CD8-positive, alpha-beta memory T cell (primary cell): ENCODE data around the gene LRCH1. TPM values are rescaled to one million over a fixed set of nuclear protein-coding genes. Genes with fewer than 3 reads are reported as not detected.

ENCODE experiments used
- CTCF ChIA-PET: fragments of 350-600 bp; sonication (Branson Sonifier 250); formaldehyde crosslinking; loops from one replicate; lab custom pipeline; 2021; ENCODE audit warnings: antibody characterized with exemption; lab: Charles Lee
- POLR2A ChIA-PET: fragments of 350-600 bp; sonication (Branson Sonifier 250); formaldehyde crosslinking; loops from one replicate; lab custom pipeline; 2021; ENCODE audit warnings: antibody characterized with exemption; lab: Charles Lee
- DNase-seq, 5 donors: peaks; one replicate each; pipeline versions ENCODE4 v3.0.0 to v3.0.0-alpha.2; 2020 to 2022; ENCODE audit warnings: mixed read lengths in 1 of 5
- H3K27ac ChIP-seq: one replicate; pipeline ENCODE4 v1.7.0; 2013; ENCODE audit warnings: low read depth, mild to moderate bottlenecking, low read length, moderate library complexity
- H3K27me3 ChIP-seq: 2 replicates; pipeline ENCODE4 v1.7.0; 2013; ENCODE audit warnings: low read length, mild to moderate bottlenecking; ENCODE audit not compliant: insufficient read depth, poor library complexity, severe bottlenecking
- H3K36me3 ChIP-seq: 2 replicates; pipeline ENCODE4 v1.7.0; 2013; ENCODE audit warnings: mild to moderate bottlenecking, low read length, moderate library complexity; ENCODE audit not compliant: insufficient read depth
- H3K4me1 ChIP-seq: 2 replicates; pipeline ENCODE4 v1.7.0; 2013; ENCODE audit warnings: mild to moderate bottlenecking, low read length, moderate library complexity; ENCODE audit not compliant: insufficient read depth
- H3K4me3 ChIP-seq: 2 replicates; pipeline ENCODE4 v1.7.0; 2013; ENCODE audit warnings: mild to moderate bottlenecking, low read length
- H3K9me3 ChIP-seq: 2 replicates; pipeline ENCODE4 v1.7.0; 2013; ENCODE audit warnings: mild to moderate bottlenecking, low read length
- H3K27ac Mint-ChIP-seq, 8 donors: one replicate each; pipeline ENCODE4 v1.8.0; 2020 to 2021; ENCODE audit warnings: mixed read lengths in 8 of 8, mild to moderate bottlenecking in 6 of 8, inconsistent platforms in 3 of 8, moderate library complexity in 3 of 8
- H3K27me3 Mint-ChIP-seq, 2 donors: one replicate each; pipeline ENCODE4 v1.8.0; 2020 to 2021; ENCODE audit warnings: mixed read lengths in 2 of 2, mild to moderate bottlenecking in 1 of 2, moderate library complexity in 1 of 2
- H3K36me3 Mint-ChIP-seq, 3 donors: one replicate each; pipeline ENCODE4 v1.8.0; 2020 to 2021; ENCODE audit warnings: mixed read lengths in 3 of 3, inconsistent platforms in 1 of 3, mild to moderate bottlenecking in 1 of 3
- H3K4me1 Mint-ChIP-seq, 3 donors: one replicate each; pipeline ENCODE4 v1.8.0; 2020 to 2021; ENCODE audit warnings: mixed read lengths in 3 of 3, inconsistent platforms in 1 of 3, mild to moderate bottlenecking in 1 of 3
- H3K4me3 Mint-ChIP-seq, 7 donors: one replicate each; pipeline ENCODE4 v1.8.0; 2020 to 2021; ENCODE audit warnings: mixed read lengths in 7 of 7, mild to moderate bottlenecking in 6 of 7, moderate library complexity in 4 of 7, inconsistent platforms in 2 of 7
- H3K9me3 Mint-ChIP-seq, 5 donors: one replicate each; pipeline ENCODE4 v1.8.0; 2020 to 2022; ENCODE audit warnings: mixed read lengths in 5 of 5, mild to moderate bottlenecking in 3 of 5, moderate library complexity in 2 of 5, inconsistent platforms in 1 of 5
- polyA plus RNA-seq: library from polyadenylated mRNA; unstranded; fragments of 300-500 nt; fragmentation: Illumina TruSeq; gene quantifications from one replicate; pipeline ENCODE4 v1.2.3, GENCODE V29; 2021
- total RNA-seq, 2 experiments: library from RNA; stranded (reverse); gene quantifications; one replicate each; pipeline ENCODE4 v1.2.3, GENCODE V29; 2021

The LRCH1 gene
- total and polyA plus RNA-seq, 3 experiments from 2014 or later = 4.9 to 17.8 (median 16.7) TPM

DNA sequence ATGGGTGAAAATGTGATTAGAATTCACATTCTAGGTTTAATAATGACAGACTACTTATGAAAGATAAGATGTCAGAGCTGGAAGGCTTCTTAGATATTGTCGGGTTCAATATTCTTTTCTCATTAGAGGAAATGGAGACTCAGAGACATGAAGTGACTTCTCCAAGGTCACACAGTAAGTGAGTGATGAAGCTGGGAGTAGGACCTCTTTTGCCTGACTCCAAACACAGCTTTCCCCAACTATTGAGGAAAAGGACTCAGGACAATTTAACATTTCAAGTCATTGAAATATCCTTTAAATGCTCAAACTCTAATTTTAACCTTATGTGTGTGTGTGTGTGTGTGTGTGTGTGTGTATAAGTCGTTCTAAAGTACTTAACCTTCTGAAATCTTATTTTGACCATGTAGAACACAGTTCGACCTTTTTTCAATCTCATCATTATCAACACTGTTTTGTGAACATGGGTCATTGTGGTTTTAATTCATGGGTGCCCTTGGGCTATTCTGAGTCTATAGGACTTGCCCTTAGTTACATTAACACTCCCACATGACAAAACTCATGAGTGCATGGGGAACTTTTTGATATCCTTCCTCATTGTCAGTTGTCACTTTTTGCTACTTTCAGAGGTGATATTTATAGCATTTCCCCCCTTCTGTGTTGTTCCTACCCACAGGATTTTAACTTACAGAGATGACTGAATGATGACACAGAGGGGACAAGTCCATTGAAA, 53.0 kb downstream of the LRCH1 start:
- H3K4me3 ChIP-seq = no peak overlapping the region
- CTCF ChIA-PET = no interaction called here
- no peak overlapping the region for H3K27ac ChIP-seq
- no peaks in the 10 kb centered on the region for H3K9me3 Mint-ChIP-seq
- H3K27me3 ChIP-seq = no peaks in the 10 kb centered on the region
- no peaks in the 10 kb centered on the region for H3K9me3 ChIP-seq
- no peaks in the 10 kb centered on the region for H3K36me3 ChIP-seq
- H3K4me3 Mint-ChIP-seq = no peak overlapping the region
- H3K4me1 ChIP-seq = peaks cover 36% of the 10 kb centered on the region
- peaks cover 71 to 88% (median 72%) of the 10 kb centered on the region in 3 donors for H3K4me1 Mint-ChIP-seq
- DNase-seq = no peak
- peak overlapping the region in 1 of 8 donors; percentile 27 for H3K27ac Mint-ChIP-seq
- POLR2A ChIA-PET = no interaction called here
- H3K27me3 Mint-ChIP-seq = no peaks in the 10 kb centered on the region
- no peaks in the 10 kb centered on the region for H3K36me3 Mint-ChIP-seq

GRCh38 chr13:46606970-46607369, 54.0 kb downstream of the LRCH1 start:
- peak overlapping the region in 2 of 7 donors; percentile 16 to 20 for H3K4me3 Mint-ChIP-seq
- peak overlapping the region in 5 of 8 donors; percentile 40 to 92 (median 66) for H3K27ac Mint-ChIP-seq
- no peaks in the 10 kb centered on the region for H3K27me3 Mint-ChIP-seq
- peaks cover 64 to 82% (median 66%) of the 10 kb centered on the region in 3 donors for H3K4me1 Mint-ChIP-seq
- DNase-seq = no peak
- ChIA-PET POLR2A (no interaction called here), CTCF (no interaction called here)
- H3K9me3 Mint-ChIP-seq = no peaks in the 10 kb centered on the region
- Histone ChIP-seq H3K9me3 (no peaks in the 10 kb centered on the region), H3K4me1 (peaks cover 26% of the 10 kb centered on the region), H3K4me3 (no peak overlapping the region), H3K36me3 (no peaks in the 10 kb centered on the region), H3K27ac (no peak overlapping the region), H3K27me3 (no peaks in the 10 kb centered on the region)
- H3K36me3 Mint-ChIP-seq = no peaks in the 10 kb centered on the region

DNA sequence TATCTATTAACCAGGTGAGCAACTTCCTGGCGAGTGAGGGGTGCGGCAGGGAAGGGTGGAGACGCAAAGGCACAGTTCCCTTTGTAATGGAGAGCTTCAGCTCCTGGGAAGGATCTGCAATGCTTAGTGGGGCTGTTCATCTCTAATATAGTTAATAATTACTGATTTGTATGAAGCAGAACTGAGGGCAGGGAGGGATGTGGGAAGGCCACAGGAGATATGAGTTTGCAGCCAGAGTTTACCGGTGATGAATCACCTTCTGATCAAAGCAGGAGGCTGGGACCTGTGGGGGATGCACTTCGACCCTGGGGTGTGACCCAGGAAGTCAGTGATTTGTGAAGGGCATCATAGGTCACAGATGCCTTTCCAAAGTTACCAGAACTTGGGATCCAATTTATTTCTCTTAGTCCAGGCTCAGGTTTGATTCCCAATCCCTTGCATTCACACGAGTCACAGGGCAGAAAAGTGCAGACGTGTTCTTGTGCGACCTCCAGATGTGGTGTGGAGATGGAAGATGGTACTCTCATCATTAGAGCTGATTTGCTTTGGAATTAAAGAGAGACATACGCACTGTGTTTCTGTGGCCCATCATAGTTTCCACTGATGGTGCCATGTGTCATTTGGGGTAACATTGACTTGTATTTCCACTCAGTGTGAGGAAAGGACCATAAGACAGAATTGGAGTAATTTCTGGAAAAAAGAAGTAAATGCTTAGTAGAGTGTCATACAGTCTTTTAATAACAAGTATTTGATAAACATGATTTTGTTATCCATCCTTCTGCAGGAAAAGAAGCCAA, 55.0 kb downstream of the LRCH1 start:
- Mint-ChIP-seq H3K36me3 (no peaks in the 10 kb centered on the region), H3K27me3 (no peaks in the 10 kb centered on the region), H3K27ac (peak overlapping the region in 5 of 8 donors; percentile 37 to 71 (median 48)), H3K4me1 (peaks cover 58 to 77% (median 61%) of the 10 kb centered on the region in 3 donors), H3K9me3 (no peaks in the 10 kb centered on the region), H3K4me3 (peak overlapping the region in 1 of 7 donors; percentile 25)
- no peak for DNase-seq
- ChIA-PET CTCF (no interaction called here), POLR2A (no interaction called here)
- no peak overlapping the region for H3K27ac ChIP-seq
- H3K4me1 ChIP-seq = peaks cover 19% of the 10 kb centered on the region
- H3K4me3 ChIP-seq = no peak overlapping the region
- H3K36me3 ChIP-seq = no peaks in the 10 kb centered on the region
- no peaks in the 10 kb centered on the region for H3K27me3 ChIP-seq
- H3K9me3 ChIP-seq = no peaks in the 10 kb centered on the region

- peak overlapping the region in 1 of 8 donors; percentile 31 for H3K27ac Mint-ChIP-seq
- no peaks in the 10 kb centered on the region for H3K27me3 ChIP-seq
- POLR2A ChIA-PET = interaction anchor here (0.6 kb wide), 1 partner anchor 101 kb away, joined by 4 read pairs; no protein-coding TSS in a partner anchor
- no peaks in the 10 kb centered on the region for H3K27me3 Mint-ChIP-seq
- no peak for DNase-seq
- peaks cover 53 to 74% (median 57%) of the 10 kb centered on the region in 3 donors for H3K4me1 Mint-ChIP-seq
- no peaks in the 10 kb centered on the region for H3K9me3 ChIP-seq
- no peak overlapping the region for H3K4me3 Mint-ChIP-seq
- H3K9me3 Mint-ChIP-seq = no peaks in the 10 kb centered on the region
- H3K4me3 ChIP-seq = no peak overlapping the region
- H3K27ac ChIP-seq = no peak overlapping the region
- no peaks in the 10 kb centered on the region for H3K36me3 ChIP-seq
- CTCF ChIA-PET = no interaction called here
- H3K36me3 Mint-ChIP-seq = no peaks in the 10 kb centered on the region
- H3K4me1 ChIP-seq = peaks cover 19% of the 10 kb centered on the region
Observed at GRCh38 chr13:46609052-46609451, 56.1 kb downstream of the LRCH1 start.

DNA sequence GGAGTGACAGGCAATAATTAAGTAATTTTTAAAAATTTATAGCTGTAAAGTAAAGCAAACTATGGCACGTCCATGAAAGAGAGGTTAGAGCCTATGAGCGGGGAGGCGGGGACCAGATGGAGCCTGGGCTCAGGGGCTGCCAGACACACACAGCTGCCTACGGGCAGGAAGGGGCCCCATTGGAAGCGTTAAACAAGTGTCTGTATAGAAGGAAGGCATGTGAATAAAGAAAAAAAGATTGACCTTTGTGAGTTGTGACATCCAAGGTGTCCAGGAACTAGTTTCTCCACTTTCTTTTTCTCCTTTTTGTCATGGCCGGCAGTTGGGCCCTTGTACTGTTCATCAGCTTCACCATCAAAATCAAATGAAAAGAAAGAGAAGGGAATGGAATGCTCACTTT, 56.8 kb downstream of the LRCH1 start:
- H3K4me3 Mint-ChIP-seq = no peak overlapping the region
- POLR2A ChIA-PET = no interaction called here

GRCh38 chr13:46612267-46612666, 59.3 kb downstream of the LRCH1 start:
- no peaks in the 10 kb centered on the region for H3K36me3 Mint-ChIP-seq
- H3K36me3 ChIP-seq = no peaks in the 10 kb centered on the region
- H3K27ac Mint-ChIP-seq = peak overlapping the region in 1 of 8 donors; percentile 7
- H3K4me3 ChIP-seq = no peak overlapping the region
- no peaks in the 10 kb centered on the region for H3K9me3 ChIP-seq
- no peak for DNase-seq
- H3K4me1 Mint-ChIP-seq = peaks cover 49 to 72% (median 49%) of the 10 kb centered on the region in 3 donors
- H3K4me1 ChIP-seq = no peaks in the 10 kb centered on the region
- H3K4me3 Mint-ChIP-seq = no peak overlapping the region
- no peaks in the 10 kb centered on the region for H3K9me3 Mint-ChIP-seq
- H3K27ac ChIP-seq = no peak overlapping the region
- H3K27me3 Mint-ChIP-seq = no peaks in the 10 kb centered on the region
- ChIA-PET POLR2A (no interaction called here), CTCF (no interaction called here)
- no peaks in the 10 kb centered on the region for H3K27me3 ChIP-seq

More for the DNA sequence above, 56.8 kb downstream of the LRCH1 start:
- Histone ChIP-seq H3K9me3 (no peaks in the 10 kb centered on the region), H3K27me3 (no peaks in the 10 kb centered on the region), H3K36me3 (no peaks in the 10 kb centered on the region), H3K4me1 (peaks cover 19% of the 10 kb centered on the region), H3K4me3 (no peak overlapping the region), H3K27ac (no peak overlapping the region)
- DNase-seq = no peak
- no peaks in the 10 kb centered on the region for H3K9me3 Mint-ChIP-seq
- H3K4me1 Mint-ChIP-seq = peaks cover 51 to 74% (median 54%) of the 10 kb centered on the region in 3 donors
- H3K27ac Mint-ChIP-seq = no peak overlapping the region
- CTCF ChIA-PET = no interaction called here
- H3K27me3 Mint-ChIP-seq = no peaks in the 10 kb centered on the region
- H3K36me3 Mint-ChIP-seq = no peaks in the 10 kb centered on the region

DNA sequence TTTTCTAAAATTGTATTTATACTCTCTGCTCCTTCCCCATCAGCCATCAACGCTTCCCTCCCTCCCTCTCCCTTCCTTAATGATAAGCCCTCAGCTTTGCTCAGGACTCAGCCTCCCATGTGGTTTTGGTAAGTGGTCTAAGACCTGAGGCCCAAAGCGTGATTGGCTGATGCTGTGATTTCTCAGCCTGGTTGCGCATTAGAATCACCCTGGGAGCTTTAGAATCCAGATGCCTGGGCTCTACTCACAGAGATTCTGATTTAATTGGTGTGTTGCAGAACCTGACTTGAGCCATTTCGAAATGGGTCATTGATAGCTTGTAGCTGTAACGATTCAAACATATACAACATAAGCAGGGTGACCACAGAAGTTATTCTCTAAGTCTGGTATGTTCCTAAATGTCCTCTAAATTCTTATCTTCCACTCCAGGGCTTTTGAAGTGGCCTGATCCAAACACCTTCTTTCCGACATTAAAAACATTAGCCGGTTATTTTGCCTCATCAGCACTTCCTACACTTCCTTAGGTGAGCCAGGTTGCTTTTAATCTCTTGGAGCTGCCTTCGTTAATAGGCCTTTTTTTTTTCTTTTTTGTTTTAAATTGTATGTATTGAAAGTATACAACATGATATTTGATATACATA, 60.6 kb downstream of the LRCH1 start:
- CTCF ChIA-PET = no interaction called here
- no peak overlapping the region for H3K4me3 Mint-ChIP-seq
- no peaks in the 10 kb centered on the region for H3K36me3 ChIP-seq

More for the DNA sequence above, 60.6 kb downstream of the LRCH1 start:
- Mint-ChIP-seq H3K9me3 (no peaks in the 10 kb centered on the region), H3K36me3 (peaks cover 0 to 2% (median 0%) of the 10 kb centered on the region in 3 donors), H3K4me1 (peaks cover 44 to 70% (median 50%) of the 10 kb centered on the region in 3 donors), H3K27me3 (no peaks in the 10 kb centered on the region), H3K27ac (peak overlapping the region in 1 of 8 donors; percentile 48)
- peaks cover 6% of the 10 kb centered on the region for H3K4me1 ChIP-seq
- H3K9me3 ChIP-seq = no peaks in the 10 kb centered on the region
- no peak overlapping the region for H3K27ac ChIP-seq
- no peak for DNase-seq
- H3K4me3 ChIP-seq = no peak overlapping the region
- no peaks in the 10 kb centered on the region for H3K27me3 ChIP-seq
- POLR2A ChIA-PET = no interaction called here
